Neutrophil (primary cell): ENCODE data around the gene TIMM8A.
"Not testable (repeated sequence)": the region's sequence is repeated elsewhere in the genome, so short reads cannot be mapped to it uniquely, and the experiment has no call there.

Experiments
- H3K27ac ChIP-seq: fragments of 200-600 bp; sonication (generic); 2 replicates; pipeline ENCODE4 v1.5.1; 2016; ENCODE audit warnings: mild to moderate bottlenecking, moderate library complexity
- H3K27me3 ChIP-seq: fragments of 200-600 bp; sonication (generic); 2 replicates; pipeline ENCODE4 v1.6.0; 2016; ENCODE audit warnings: mild to moderate bottlenecking
- H3K36me3 ChIP-seq: fragments of 200-600 bp; sonication (generic); 2 replicates; pipeline ENCODE4 v1.5.1; 2017
- H3K4me1 ChIP-seq, 2 experiments: fragments of 200-600 bp in 1 of 2; sonication (generic) in 1 of 2; 1 replicate in 1 of 2; 2 replicates in 1 of 2; pipeline versions ENCODE4 v1.5.1 to v1.6.1; 2013 to 2016; ENCODE audit warnings: low read depth in 1 of 2, low read length in 1 of 2, mild to moderate bottlenecking in 1 of 2, moderate library complexity in 1 of 2; ENCODE audit not compliant: control insufficient read depth in 1 of 2, insufficient read depth in 1 of 2
- H3K4me3 ChIP-seq, 2 experiments: fragments of 200-600 bp in 1 of 2; sonication (generic) in 1 of 2; 1 replicate in 1 of 2; 2 replicates in 1 of 2; pipeline ENCODE4 v1.5.1; 2013 to 2016; ENCODE audit warnings: low read depth in 1 of 2, low read length in 1 of 2, mild to moderate bottlenecking in 1 of 2, moderate library complexity in 1 of 2
- H3K9me3 ChIP-seq: fragments of 200-600 bp; sonication (generic); 2 replicates; pipeline ENCODE4 v1.5.1; 2016
- TF ChIP-seq, protein P1 (sequence below): fragments of 200-600 bp; sonication (generic); IDR thresholded peaks from 2 replicates; pipeline ENCODE4 v1.5.1; 2016; ENCODE audit warnings: antibody characterized with exemption

The TIMM8A gene

DNA sequence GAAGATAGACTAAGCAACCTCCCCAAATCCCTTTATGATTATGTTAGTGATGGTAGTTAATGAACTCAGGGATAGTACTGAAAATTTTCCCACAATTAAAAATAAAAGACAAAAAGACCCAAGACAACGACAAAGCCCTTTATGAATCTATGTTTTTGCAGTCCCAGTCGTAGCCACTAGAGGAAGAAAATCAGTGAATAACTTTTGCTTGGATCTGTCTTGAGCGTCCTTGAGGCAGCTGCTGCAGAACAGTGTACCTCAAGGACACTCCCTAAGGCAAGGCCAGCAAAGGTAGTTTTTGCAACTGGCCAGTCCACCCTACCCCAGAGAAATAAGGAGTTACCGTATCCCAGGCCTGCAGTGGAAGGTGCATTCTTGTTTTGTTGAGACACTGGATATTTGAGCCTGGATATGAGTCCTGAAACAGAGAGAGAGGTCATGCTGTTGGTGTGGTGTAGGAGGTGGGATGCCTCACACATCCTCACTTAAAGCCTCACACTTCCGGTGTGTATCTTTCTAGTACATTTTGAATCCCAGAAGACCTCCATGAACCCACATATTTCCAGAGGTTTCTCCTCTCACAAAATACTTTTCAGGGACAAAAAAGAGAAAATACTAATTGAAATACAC, 8.7 kb upstream of the TIMM8A start:
- Histone ChIP-seq H3K36me3 (peaks cover 94% of the 10 kb centered on the region), H3K27ac (no peak overlapping the region), H3K4me3 (no peak overlapping the region), H3K27me3 (no peaks in the 10 kb centered on the region), H3K4me1 (no peaks in the 10 kb centered on the region), H3K9me3 (no peaks in the 10 kb centered on the region)
- TF ChIP-seq, protein P1, sequence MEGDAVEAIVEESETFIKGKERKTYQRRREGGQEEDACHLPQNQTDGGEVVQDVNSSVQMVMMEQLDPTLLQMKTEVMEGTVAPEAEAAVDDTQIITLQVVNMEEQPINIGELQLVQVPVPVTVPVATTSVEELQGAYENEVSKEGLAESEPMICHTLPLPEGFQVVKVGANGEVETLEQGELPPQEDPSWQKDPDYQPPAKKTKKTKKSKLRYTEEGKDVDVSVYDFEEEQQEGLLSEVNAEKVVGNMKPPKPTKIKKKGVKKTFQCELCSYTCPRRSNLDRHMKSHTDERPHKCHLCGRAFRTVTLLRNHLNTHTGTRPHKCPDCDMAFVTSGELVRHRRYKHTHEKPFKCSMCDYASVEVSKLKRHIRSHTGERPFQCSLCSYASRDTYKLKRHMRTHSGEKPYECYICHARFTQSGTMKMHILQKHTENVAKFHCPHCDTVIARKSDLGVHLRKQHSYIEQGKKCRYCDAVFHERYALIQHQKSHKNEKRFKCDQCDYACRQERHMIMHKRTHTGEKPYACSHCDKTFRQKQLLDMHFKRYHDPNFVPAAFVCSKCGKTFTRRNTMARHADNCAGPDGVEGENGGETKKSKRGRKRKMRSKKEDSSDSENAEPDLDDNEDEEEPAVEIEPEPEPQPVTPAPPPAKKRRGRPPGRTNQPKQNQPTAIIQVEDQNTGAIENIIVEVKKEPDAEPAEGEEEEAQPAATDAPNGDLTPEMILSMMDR, result no peak

GRCh38 chrX:101349193-101349562, 636 bp upstream of the TIMM8A start:
- Histone ChIP-seq H3K9me3 (no peaks in the 10 kb centered on the region), H3K27ac (peak overlapping the region; percentile 88), H3K36me3 (peaks cover 40% of the 10 kb centered on the region), H3K27me3 (no peaks in the 10 kb centered on the region), H3K4me3 (peak overlapping the region; percentile 75 to 80), H3K4me1 (peaks cover 9 to 14% of the 10 kb centered on the region in 2 experiments)
- TF ChIP-seq, protein P1, result no peak

DNA sequence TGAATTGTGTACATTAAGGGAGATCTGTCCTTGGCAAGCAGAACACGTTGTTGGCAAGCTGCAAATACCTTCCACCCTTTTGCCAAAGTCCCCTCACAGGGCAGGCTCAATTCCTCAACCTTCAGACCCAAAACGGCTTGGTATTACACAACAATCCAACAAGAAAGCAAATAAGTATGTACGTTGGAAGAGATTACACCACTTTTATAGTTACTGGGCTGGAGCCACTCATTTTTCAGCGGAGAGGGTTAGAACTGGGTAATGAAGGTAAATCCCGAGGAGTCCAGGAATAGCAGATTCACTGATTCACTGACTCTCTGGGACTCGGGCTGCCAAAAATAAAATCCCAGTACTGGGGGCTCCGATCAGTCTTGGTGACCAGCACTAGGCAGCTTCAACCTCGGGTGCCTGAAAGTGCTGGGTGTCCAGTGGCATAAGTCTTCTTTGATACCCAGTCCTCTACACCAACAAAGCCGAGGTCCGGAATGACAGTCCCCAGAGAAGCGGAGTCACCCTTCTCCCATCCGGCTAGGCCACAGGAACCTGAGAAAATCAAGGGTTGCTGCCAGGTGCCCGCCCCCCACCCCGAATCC, 587 bp downstream of the TIMM8A start:
- H3K4me3 ChIP-seq, result peak overlapping the region; percentile 75 to 80
- TF ChIP-seq, protein P1, result no peak
- no peaks in the 10 kb centered on the region for H3K9me3 ChIP-seq
- peaks cover 27% of the 10 kb centered on the region for H3K36me3 ChIP-seq
- H3K27me3 ChIP-seq, result no peaks in the 10 kb centered on the region
- H3K4me1 ChIP-seq, result peaks cover 9 to 14% of the 10 kb centered on the region in 2 experiments
- no peak overlapping the region for H3K27ac ChIP-seq

DNA sequence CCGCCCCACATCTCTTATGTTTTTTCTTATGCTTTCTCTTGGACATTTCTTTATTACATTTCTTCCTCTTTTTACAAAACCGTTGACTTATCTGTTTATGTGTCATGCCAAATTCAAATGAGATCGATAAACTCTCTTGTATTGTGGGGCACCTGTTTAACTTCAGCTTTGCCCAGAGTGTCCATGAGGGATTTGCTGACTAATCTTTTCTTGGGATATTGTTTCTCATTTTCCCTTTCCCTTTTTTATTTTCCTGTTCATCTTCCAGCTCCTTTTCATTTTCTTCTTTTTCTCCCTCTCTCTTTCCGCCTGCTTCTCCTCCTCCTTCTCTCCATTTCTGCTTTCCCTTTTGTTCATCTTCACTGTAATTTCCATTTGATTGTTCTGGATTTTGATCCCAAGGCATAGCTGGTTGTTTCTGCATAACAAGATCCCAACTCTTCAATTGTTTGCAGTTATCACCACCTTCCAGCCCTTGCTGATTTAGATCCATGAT, 10.7 kb downstream of the TIMM8A start:
- no peaks in the 10 kb centered on the region for H3K4me1 ChIP-seq
- H3K4me3 ChIP-seq, result no peak overlapping the region
- no peaks in the 10 kb centered on the region for H3K9me3 ChIP-seq
- H3K27ac ChIP-seq, result no peak overlapping the region
- TF ChIP-seq, protein P1, result no peak
- no peaks in the 10 kb centered on the region for H3K27me3 ChIP-seq
- no peaks in the 10 kb centered on the region for H3K36me3 ChIP-seq

DNA sequence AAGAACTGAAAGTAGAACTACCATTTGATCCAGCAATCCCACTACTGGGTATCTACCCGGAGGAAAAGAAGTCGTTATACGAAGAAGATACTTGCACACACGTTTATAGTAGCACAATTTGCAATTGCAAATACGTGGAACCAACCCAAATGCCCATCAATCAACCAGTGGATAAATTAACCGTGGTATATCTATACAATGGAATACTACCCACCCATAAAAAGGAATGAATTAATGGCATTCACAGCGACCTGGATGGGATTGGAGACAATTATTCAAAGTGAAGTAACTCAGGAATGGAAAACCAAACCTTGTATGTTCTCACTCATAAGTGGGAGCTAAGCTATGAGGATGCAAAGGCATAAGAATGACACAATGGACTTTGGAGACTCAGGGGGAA, 14.2 kb downstream of the TIMM8A start:
- H3K4me3 ChIP-seq, H3K4me1 ChIP-seq, H3K36me3 ChIP-seq, H3K9me3 ChIP-seq, H3K27me3 ChIP-seq, H3K27ac ChIP-seq: not testable (repeated sequence)

- not testable (repeated sequence) for H3K27ac ChIP-seq, H3K9me3 ChIP-seq, H3K27me3 ChIP-seq, H3K4me1 ChIP-seq, H3K4me3 ChIP-seq, H3K36me3 ChIP-seq
These were observed 21.9 kb downstream of the TIMM8A start for GRCh38 chrX:101326600-101326999.
